IPS-18c (cell line): Measurements from ENCODE around the gene BABAM2.

Experiments
- H3K4me3 ChIP-seq: 2 replicates; pipeline ENCODE4 v1.7.0; 2013; ENCODE audit warnings: low read depth, mild to moderate bottlenecking, low read length, moderate library complexity; ENCODE audit not compliant: insufficient read depth
- H3K9me3 ChIP-seq: one replicate; pipeline ENCODE4 v1.6.1; 2013; ENCODE audit warnings: mild to moderate bottlenecking, low read length, moderate library complexity; ENCODE audit not compliant: control insufficient read depth, insufficient read depth

BABAM2 gene

DNA sequence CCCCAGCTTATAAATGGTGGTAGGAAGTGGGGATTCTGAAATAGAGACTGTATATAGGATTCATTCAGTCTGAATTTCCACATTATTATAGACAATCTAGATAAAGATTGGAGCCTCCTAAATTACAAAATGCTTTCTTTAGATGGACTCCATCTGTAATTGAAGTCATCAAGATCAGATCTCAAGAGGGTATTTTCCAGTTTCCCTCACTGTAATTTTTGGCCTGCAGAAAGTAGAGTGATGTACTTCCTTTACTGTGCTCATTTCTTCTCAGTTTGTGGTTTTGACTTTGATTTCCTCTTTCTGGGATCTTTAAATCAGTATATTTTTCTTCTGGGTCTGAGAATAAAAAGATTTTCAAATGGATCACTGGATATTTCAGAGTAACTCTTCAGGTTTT, 7.2 kb downstream of the BABAM2 start:
- Histone ChIP-seq H3K4me3 (no peak overlapping the region), H3K9me3 (no peaks in the 10 kb centered on the region)

DNA sequence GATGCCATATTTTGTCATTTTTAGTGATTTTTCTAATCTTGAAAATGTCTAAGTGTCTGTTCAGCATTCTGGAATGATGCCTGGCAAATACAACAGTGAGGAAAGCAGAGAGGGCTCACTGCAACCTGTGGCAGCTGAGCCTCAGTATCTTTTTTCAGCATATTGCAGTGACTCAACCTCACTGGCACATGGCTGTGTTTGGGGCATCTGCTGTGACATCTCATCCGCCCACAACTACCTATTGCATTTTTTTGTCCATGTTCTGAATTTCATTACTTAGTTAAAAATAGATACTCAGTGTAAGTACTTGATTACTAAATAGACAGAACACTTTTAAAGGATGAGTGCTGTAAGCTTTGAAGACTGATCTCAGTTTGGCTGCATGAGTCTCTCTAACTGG, 10.7 kb downstream of the BABAM2 start:
- no peak overlapping the region for H3K4me3 ChIP-seq
- H3K9me3 ChIP-seq = no peaks in the 10 kb centered on the region

DNA sequence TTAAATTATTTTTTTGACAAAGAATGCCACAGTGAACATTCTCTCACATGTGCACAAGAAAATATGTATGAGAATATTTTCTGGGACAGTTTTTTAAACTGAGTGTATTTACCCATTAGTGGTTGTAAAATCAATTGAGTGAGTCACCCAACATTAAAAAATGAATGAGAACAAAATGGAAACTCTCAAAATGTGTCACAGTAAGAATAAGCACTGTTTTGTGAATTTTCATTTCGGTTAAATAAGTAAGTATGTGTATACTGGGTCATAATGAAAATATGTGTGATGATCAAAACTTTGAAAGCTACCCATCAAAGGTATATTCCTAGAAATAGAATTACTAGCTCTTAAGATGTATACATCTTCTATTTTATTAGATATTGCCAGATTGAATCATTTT, 11.6 kb downstream of the BABAM2 start:
- Histone ChIP-seq H3K9me3 (no peaks in the 10 kb centered on the region), H3K4me3 (no peak overlapping the region)

DNA sequence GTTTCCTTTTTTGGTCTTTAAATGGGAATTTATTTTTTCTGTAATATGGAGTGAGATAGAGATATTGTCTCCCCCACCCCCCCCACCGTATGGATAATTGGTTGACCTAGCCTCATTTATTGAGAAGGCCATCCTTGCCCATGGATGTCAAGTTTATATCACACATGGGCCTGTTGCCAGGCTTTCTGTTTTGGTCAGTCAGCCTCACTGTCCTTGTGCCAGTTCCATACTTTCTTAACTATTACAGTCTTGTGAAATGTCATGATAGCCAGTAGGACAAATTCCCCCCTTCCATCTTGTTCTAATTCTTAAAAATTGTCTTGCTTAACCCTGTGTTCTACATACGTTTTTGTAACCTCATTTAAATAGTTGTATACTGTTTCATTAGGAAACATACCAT, 12.5 kb downstream of the BABAM2 start:
- Histone ChIP-seq H3K4me3 (no peak overlapping the region), H3K9me3 (no peaks in the 10 kb centered on the region)

DNA sequence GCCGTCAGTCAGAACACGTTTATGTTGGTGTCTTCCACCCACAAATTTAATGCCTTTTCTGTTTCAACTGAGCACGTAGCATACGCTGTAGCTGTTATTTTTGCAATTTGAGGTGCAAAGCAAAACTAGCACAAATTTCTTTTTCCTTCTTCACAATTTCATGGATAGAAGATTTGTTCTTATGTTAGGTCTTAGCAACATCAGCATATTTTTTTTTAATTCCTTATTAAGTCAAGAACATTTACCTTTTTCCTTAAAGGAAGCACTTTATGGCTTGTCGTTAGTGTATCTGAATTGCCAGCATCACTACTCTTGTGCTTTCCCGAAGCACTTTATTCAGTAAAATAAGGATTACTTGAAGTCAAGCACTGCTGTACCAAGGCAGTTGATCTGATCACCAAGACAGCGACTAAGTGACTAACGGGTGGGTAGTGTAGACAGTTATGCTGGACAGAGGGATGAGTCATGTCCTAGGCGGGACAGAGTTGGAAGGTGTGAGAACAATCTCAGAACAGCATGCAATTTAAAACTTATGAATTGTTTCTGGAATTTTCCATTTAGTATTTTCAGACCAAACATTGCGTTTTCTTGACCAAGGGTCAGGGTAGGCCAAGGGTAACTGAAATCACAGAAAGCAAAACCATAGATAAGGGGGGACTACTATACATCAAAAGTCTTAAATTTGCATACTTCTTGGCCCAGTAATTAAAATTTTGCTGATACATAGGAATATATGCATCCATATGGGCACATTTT, 13.3 kb downstream of the BABAM2 start:
- no peaks in the 10 kb centered on the region for H3K9me3 ChIP-seq
- no peak overlapping the region for H3K4me3 ChIP-seq

DNA sequence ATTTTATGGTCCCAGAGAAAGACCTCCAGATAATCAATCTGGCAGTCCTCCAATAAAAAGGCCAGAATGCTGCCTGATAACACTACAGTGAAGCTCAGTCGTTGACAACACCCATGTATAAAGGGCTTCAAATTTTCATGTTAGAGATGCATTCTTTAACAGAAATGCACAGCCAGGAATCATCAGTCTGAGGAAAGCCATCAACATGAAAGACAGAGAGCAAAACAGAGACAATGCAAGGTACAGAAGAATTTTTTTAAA, 13.8 kb downstream of the BABAM2 start:
- Histone ChIP-seq H3K9me3 (no peaks in the 10 kb centered on the region), H3K4me3 (no peak overlapping the region)

DNA sequence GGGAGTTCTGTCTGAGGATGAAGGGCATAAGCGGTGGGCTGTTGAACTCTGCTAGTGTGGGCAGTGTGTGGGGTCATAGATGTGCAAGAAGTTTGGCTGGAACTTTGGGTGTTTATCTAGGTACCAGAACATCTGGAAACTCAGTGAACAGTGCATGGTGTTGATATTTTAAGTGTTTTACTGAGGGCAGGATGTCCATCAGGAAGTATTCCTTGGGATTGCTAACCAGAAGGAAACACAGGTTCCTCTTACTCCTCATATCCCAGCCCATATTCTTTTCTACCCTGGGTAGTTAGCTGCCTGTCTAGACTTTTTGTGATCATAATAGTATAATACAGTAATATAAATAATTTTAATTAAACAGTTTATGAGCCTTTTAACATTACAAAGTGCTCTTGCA, 15.5 kb downstream of the BABAM2 start:
- Histone ChIP-seq H3K4me3 (no peak overlapping the region), H3K9me3 (no peaks in the 10 kb centered on the region)

DNA sequence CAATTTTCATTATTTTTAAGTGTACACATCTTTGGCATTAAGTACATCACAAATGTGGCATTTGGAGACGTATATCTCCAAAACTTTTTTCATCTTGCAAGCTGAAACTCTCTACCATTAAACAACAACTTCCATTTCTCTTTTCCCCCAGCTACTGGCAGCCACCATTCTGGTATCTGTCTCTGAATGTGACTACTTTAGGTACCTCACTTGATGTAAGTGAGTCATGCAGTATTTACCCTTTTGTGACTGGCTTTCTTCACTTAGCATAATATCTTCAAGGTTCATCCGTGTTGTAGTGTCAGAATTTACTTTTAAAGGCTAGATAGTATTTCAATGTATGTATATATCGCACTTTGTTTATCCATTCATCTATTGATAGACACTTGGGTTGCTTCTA, 17.0 kb downstream of the BABAM2 start:
- no peaks in the 10 kb centered on the region for H3K9me3 ChIP-seq
- no peak overlapping the region for H3K4me3 ChIP-seq

DNA sequence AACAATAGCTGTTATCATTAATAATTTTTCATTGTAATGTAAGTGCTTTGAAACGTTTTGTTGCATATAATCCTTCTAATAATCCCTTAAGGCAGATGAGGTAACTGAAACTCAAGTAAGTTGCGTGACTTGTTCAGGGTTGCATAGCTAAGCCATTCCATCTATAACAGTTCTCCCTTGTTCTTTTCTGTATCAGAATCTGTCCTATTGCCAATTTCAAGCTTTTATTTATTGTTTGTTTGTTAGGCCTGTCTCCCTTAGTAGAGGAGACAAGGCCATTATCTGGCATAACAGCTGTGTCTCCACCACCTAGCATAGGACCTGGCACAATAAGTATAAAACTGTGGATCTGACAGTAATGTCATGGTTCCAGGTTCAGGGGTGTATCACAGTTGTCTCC, 19.4 kb downstream of the BABAM2 start:
- H3K4me3 ChIP-seq = no peak overlapping the region

DNA sequence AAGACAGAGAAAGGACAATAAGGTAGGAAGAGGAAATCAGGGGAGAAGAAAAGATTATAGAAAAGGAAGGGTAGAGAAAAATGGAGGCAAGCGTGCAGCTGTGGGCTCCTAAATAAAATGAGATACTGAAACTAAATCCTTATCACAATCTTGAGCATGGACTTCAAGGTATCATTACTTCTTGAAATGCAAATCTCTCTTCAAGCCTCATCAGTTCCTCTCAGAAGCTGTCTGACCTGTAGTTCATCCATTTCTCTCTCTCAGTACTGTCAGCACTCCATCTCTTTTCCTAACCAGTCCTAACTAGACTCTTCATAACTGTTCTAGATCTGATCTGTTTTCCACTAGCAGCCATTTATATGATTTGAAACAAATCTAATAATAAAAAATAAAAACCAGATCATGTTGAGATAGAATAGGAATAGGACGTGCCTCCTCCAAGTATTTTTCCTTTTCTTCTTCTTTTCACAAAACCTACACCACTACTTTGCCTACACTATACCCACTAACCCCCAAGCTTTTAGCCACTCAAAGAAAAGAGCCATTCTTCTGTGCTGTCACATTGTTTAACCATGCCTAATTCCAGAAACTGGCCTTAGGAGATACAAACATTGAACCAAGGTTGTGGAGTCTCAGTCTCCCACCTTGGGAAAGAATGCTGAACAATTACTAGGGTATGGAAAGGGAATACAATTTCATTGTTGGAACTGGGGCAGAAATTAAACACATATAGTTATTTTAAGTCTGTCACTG, 21.1 kb downstream of the BABAM2 start:
- Histone ChIP-seq H3K9me3 (no peaks in the 10 kb centered on the region), H3K4me3 (no peak overlapping the region)

More for the DNA sequence above, 19.4 kb downstream of the BABAM2 start:
- H3K9me3 ChIP-seq = no peaks in the 10 kb centered on the region

DNA sequence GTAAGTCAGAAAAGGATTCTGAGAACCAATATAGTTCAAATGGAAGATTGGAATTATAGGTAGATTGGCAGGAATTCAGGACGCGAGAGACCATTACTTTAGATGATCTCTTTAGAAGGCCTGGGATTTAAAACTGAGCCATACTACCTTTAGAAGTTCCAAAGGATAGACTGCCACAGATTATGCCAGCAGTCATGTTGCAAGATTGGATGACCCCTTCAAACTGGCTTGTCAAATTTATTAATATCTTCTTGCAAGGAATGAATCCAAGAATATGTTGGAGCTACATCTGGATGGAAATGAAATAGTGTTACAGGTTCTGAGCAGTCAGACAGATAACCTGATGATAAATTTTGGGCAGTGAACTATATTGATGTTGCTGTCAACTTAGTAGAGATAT, 22.0 kb downstream of the BABAM2 start:
- Histone ChIP-seq H3K4me3 (no peak overlapping the region), H3K9me3 (no peaks in the 10 kb centered on the region)

DNA sequence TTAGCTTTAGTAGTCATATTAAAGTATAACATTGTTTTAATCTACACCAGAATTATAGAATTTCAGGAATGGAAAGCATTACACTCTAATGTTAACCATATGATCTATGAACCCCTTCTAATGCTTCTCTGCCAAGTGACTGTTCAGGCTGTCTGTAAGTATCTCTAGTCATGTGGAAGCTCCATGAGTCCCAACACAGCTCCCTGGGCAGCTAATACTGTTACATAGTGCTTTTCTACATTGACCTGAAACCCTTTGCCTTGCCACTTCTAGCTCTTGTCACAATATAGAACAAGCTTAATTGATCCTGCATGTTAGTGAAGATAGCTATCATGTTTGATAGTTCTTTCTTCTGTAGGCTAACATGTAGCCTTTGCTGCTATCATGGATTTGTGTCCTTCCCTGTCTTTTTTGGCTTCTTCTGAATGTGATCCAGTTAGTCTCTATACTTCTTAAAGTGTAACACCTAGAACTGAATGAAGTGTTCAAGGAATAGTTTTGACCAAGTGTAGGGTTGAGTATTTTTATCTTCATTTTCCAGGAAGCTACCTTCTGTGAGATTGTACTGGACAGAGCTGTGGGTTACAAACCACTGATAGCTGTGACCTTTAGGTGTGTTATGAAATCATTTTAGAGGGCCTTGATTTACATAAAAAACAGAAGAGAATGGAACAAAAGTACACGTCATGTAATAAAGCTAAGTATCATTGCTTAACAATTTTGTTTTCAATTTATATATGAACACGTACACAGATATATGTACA, 23.7 kb downstream of the BABAM2 start:
- Histone ChIP-seq H3K4me3 (no peak overlapping the region), H3K9me3 (no peaks in the 10 kb centered on the region)

DNA sequence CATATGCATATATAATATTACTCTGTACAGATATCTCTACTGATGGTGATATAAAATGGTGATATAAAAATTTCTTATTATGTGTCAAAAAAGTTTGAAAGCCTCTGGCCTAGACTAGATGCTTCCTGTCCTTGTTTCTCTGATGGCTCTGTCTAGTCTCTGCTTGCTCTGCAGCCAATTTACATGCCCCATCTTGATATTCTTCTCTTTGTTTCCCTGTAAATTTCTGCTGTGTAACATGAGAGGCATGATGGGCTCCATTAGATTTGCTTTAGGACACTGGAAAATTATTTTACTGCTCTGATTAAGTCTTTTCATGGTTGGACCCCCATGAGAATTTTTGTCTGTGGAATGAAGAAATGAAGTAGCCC, 24.3 kb downstream of the BABAM2 start:
- Histone ChIP-seq H3K9me3 (no peaks in the 10 kb centered on the region), H3K4me3 (no peak overlapping the region)

DNA sequence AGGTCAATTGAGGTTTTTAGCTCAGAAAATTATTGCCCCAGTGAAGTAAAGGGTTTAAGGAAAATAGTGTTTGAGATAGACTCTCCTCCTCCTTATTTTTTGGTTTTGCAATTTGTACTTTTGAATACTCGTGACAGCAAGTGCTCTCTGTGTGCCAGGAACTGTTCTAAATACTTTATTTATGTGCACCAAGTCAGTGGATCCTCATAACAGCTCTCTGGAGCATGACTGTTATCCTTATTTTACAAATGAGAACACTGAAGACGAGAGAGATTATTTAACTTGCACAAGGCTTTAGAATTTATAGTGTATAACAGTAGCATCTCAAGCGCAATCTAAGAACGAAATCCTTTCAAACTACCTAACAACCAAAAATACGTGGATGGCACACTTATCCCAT, 24.7 kb downstream of the BABAM2 start:
- Histone ChIP-seq H3K4me3 (no peak overlapping the region), H3K9me3 (no peaks in the 10 kb centered on the region)

DNA sequence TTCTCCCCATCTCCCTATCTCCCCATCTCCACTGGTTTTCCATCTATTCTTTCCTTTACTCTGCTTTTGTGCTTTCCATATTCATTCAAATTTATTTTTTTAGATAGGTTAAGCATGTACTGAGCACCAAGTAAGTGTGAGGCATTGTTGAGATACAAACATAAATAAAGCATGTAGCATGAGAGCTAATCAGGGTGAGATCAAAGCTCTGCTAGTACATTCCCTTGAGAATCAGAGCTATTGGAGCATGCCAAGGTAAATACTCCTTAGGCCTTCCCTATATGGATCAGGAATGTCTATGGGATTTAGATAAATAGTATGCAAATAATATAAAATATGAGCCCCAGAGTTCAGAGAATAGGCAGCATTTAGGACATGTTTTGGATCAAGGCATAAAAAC, 25.3 kb downstream of the BABAM2 start:
- Histone ChIP-seq H3K4me3 (no peak overlapping the region), H3K9me3 (no peaks in the 10 kb centered on the region)

DNA sequence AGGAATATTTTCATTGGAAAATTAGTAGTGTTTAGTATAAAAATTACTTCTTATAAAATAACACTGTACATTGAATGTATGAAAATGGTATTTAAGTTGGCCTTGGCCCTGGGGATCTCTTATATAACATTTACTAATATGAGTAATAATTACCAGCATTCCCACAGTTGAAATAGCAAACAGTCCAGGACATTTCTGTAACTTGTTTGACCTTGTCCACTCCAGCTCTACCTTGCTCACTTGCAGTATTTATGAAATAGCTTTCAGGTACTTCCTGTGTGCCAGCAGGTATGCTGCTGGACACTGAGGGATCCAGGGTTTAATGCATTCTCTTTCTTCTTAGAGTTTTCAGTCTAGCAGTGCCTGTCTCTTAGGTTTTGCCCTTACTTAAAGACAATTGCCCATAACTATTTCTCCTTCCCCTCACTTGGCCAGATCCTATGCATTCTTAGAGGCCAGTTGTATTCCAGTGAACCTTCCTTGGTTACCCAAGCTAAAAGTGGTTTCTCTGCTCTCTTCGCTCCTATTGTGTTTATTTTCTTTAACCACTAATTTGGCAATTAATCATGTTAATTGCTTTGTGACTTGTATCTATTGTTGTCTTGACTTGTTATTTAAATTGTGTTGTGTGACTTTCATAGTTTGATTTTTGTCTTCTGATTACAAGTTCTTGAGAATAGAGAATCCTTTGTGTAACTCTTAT, 25.9 kb downstream of the BABAM2 start:
- H3K4me3 ChIP-seq = no peak overlapping the region
- no peaks in the 10 kb centered on the region for H3K9me3 ChIP-seq

DNA sequence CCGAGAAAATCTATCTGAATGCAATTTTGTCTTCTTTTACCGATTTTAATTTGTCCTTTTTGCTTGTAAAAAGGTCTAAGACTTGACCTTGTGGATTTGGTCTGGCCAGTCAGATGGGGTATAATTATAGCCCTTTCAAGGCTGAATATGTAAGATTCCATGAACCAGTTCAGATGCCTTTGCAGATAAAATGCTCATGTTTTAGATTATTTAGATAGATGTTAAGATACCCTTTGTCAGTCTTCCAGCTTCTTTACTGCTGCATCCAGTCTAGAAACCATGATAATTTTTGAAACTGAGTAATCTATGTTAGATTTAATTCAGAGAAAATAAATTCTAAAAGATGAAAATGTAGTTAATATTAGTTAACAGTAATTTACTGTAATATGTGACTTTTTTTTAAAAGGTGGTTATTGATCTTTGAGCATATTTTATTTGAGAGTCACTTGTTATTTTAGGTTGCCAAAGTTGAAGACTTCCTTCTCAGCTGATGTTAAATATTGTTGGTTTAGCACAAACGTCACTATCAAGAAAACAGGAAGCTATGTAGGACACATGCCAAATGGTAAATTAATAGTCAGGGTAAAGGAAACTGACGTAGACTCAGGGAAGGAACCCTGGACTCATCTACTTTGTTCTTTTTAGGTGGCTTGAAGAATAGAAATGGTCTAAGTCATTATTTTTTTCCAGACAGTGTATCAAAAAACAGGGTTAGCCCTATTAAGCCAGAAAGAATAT, 29.8 kb downstream of the BABAM2 start:
- H3K9me3 ChIP-seq = no peaks in the 10 kb centered on the region
- no peak overlapping the region for H3K4me3 ChIP-seq
